HepG2 (cell line): ENCODE data around the gene CENPB. TPM values are rescaled to one million over a fixed set of nuclear protein-coding genes. Genes with fewer than 3 reads are reported as not detected.
A peak's percentile ranks its signal among the peaks of the same experiment; 100 is the strongest.

Source experiments
- BRF2 ChIP-seq: sonication (generic); formaldehyde crosslinking; IDR thresholded peaks from 2 replicates; pipeline ENCODE4 v1.8.1; 2022; ENCODE audit warnings: mild to moderate bottlenecking, missing genetic modification reagents
- CREM ChIP-seq, 2 experiments: sonication (generic) in 1 of 2; formaldehyde crosslinking in 1 of 2; IDR thresholded peaks; 2 replicates each; pipeline versions ENCODE4 v1.4.0 to v1.6.1; 2016 to 2020; ENCODE audit warnings: antibody characterized with exemption in 1 of 2, mild to moderate bottlenecking in 1 of 2, missing genetic modification reagents in 1 of 2
- FOSL2 ChIP-seq: sonication (generic); formaldehyde crosslinking; IDR thresholded peaks from 2 replicates; pipeline ENCODE4 v1.4.0; 2020; ENCODE audit warnings: missing genetic modification reagents
- GATAD2A ChIP-seq: IDR thresholded peaks from 2 replicates; pipeline ENCODE4 v1.6.1; 2016
- HDAC1 ChIP-seq: sonication (generic); formaldehyde crosslinking; IDR thresholded peaks from 2 replicates; pipeline ENCODE4 v1.5.1; 2020; ENCODE audit warnings: mild to moderate bottlenecking, missing genetic modification reagents
- HIVEP1 ChIP-seq: sonication (generic); formaldehyde crosslinking; IDR thresholded peaks from 2 replicates; pipeline ENCODE4 v1.4.0; 2020; ENCODE audit warnings: mild to moderate bottlenecking, missing genetic modification reagents
- KDM1A ChIP-seq: IDR thresholded peaks from 2 replicates; pipeline ENCODE4 v1.6.1; 2016; ENCODE audit warnings: missing compliant biosample characterization
- PITX1 ChIP-seq: sonication (generic); formaldehyde crosslinking; IDR thresholded peaks from 2 replicates; pipeline ENCODE4 v1.5.1; 2020; ENCODE audit warnings: mild to moderate bottlenecking, missing genetic modification reagents
- RBAK ChIP-seq: sonication (generic); formaldehyde crosslinking; IDR thresholded peaks from 2 replicates; pipeline ENCODE4 v1.5.1; 2020; ENCODE audit warnings: mild to moderate bottlenecking, missing genetic modification reagents
- RBM39 ChIP-seq: fragments of 200-400 bp; formaldehyde crosslinking; IDR thresholded peaks from one replicate; pipeline ENCODE4 v1.6.1; 2018; ENCODE audit warnings: antibody characterized with exemption, mild to moderate bottlenecking, low read depth, low read length; ENCODE audit not compliant: poor library complexity, severe bottlenecking
- SATB2 ChIP-seq: sonication (generic); formaldehyde crosslinking; IDR thresholded peaks from 2 replicates; pipeline ENCODE4 v1.5.0; 2020; ENCODE audit warnings: missing genetic modification reagents
- THAP11 ChIP-seq: IDR thresholded peaks from 2 replicates; pipeline ENCODE4 v1.6.1; 2016; ENCODE audit warnings: missing biosample characterization, missing genetic modification reagents
- THAP7 ChIP-seq: sonication (generic); formaldehyde crosslinking; IDR thresholded peaks from 2 replicates; pipeline ENCODE4 v1.8.1; 2023; ENCODE audit warnings: mild to moderate bottlenecking, missing genetic modification reagents
- ZNF17 ChIP-seq: sonication (generic); formaldehyde crosslinking; IDR thresholded peaks from 2 replicates; pipeline ENCODE4 v1.5.0; 2020; ENCODE audit warnings: mild to moderate bottlenecking, missing genetic modification reagents
- ZNF225 ChIP-seq: sonication (generic); formaldehyde crosslinking; IDR thresholded peaks from 2 replicates; pipeline ENCODE4 v1.4.0; 2020; ENCODE audit warnings: mild to moderate bottlenecking, missing genetic modification reagents
- ZNF441 ChIP-seq: sonication (generic); formaldehyde crosslinking; IDR thresholded peaks from 2 replicates; pipeline ENCODE4 v1.7.0; 2021; ENCODE audit warnings: missing genetic modification reagents, borderline replicate concordance
- ZNF556 ChIP-seq: sonication (generic); formaldehyde crosslinking; IDR thresholded peaks from 2 replicates; pipeline ENCODE4 v1.4.0; 2020; ENCODE audit warnings: mild to moderate bottlenecking, missing genetic modification reagents, borderline replicate concordance
- ZNF605 ChIP-seq: sonication (generic); formaldehyde crosslinking; IDR thresholded peaks from 2 replicates; pipeline ENCODE4 v1.8.0; 2022; ENCODE audit warnings: mild to moderate bottlenecking, missing genetic modification reagents
- ZNF674 ChIP-seq: sonication (generic); formaldehyde crosslinking; IDR thresholded peaks from 2 replicates; pipeline ENCODE4 v1.5.0; 2020; ENCODE audit warnings: low read depth, mild to moderate bottlenecking, missing genetic modification reagents
- ZNF766 ChIP-seq: sonication (generic); formaldehyde crosslinking; IDR thresholded peaks from 2 replicates; pipeline ENCODE4 v1.5.0; 2020; ENCODE audit warnings: missing genetic modification reagents, borderline replicate concordance
- polyA plus RNA-seq, 8 experiments: library from polyadenylated mRNA; depleted of rRNA in 3 of 8; stranded (reverse) in 7 of 8; unstranded in 1 of 8; fragments of >200 nt; fragmentation: Illumina TruSeq in 4 of 8; extraction: Trizol in 4 of 8; gene quantifications; 2 replicates each; pipeline versions ENCODE4 v1.2.1 to v1.2.3, GENCODE V29; 2011 to 2016; ENCODE audit warnings: low read depth in 4 of 8, missing spikeins in 1 of 8, mixed read lengths in 1 of 8; ENCODE audit not compliant: insufficient read depth in 1 of 8
- total RNA-seq, 5 experiments: library from RNA; depleted of rRNA; stranded (reverse); fragments of >200 nt; fragmentation: Illumina TruSeq; extraction: Trizol; gene quantifications; 2 replicates each; pipeline ENCODE4 v1.2.3, GENCODE V29; 2016; ENCODE audit warnings: low read depth in 1 of 5
- TF ChIP-seq, protein P1 (sequence below), 2 experiments: sonication (generic) in 1 of 2; formaldehyde crosslinking in 1 of 2; IDR thresholded peaks; 2 replicates each; pipeline versions ENCODE4 v1.5.1 to v1.6.1; 2011 to 2020; ENCODE audit warnings: borderline replicate concordance in 1 of 2, low read depth in 1 of 2, low read length in 1 of 2, mild to moderate bottlenecking in 1 of 2, missing genetic modification reagents in 1 of 2, moderate library complexity in 1 of 2
- TF ChIP-seq, protein P2 (sequence below): sonication (generic); formaldehyde crosslinking; IDR thresholded peaks from 2 replicates; pipeline ENCODE4 v1.8.0; 2022; ENCODE audit warnings: missing genetic modification reagents, mild to moderate bottlenecking, moderate library complexity, borderline replicate concordance

The CENPB gene
- total and polyA plus RNA-seq, 2 of the 13 experiments (the other 11 are each of a cell fraction or from before 2014, with no cell fraction given), result 10.4 to 54.5 TPM

DNA sequence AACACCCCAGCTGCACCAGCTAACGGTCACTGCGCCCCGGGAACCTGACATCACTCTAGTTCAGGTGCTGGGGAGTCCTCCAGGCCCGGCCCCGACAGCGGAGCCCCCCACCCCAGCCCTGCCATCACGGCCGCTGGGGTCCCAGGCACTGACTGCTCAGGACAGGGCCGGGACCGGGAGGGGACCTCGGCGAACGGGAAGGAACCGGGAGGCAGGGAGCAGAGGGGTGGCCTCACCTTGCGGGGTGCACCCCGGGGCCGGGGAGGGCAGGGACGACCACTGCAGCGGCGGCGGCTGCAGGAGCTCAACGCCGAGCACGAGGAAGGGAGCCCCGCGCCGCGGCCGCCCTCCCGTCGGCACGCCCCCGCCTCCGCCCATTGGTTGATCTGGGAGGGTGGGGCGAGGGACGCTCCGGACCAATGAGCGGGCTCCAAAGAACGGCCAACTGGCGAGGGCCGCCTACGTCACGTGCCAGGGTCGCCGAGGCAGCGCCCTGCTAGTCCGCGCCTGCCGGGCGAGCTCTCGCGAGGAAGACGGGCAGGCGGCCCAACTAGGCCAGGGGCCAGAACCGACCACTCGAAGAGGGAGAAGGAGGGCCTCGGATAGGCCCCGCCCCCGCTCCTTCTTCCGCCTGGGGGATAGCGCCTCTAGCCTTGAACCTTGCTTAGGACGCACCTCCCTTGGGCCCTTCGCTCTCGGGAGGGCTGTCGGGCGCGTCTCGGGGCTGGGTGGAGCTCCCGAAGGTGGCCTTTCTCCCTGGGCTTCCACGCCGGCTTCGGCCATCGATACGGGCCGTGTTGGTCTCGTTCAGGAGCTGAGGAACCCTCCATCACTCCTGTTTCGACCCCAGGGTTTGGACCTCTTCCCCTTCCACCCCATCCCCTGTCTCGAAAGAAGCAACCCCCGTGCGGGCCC is 18.9 kb downstream of the CENPB start, which contains the start of gene ADISSP (continued):
- TF ChIP-seq ZNF17 (CRISPR knock-in tag) (no peak), RBAK (CRISPR knock-in tag) (no peak), ZNF556 (peak; percentile 50; the same call in 1 of the 2 replicates), ZNF674 (CRISPR knock-in tag) (no peak; the same call in 1 of the 2 replicates), HDAC1 (CRISPR knock-in tag) (peak; percentile 89), ZNF605 (CRISPR knock-in tag) (peak; percentile 94), THAP7 (peak; percentile 85; the same call in 1 of the 2 replicates), SATB2 (CRISPR knock-in tag) (peak; percentile 88), THAP11 (CRISPR knock-in tag) (peak; percentile 91), ZNF766 (peak; percentile 93), ZNF441 (CRISPR knock-in tag) (peak; percentile 85; the same call in 1 of the 2 replicates), PITX1 (CRISPR knock-in tag) (peak; percentile 63), HIVEP1 (CRISPR knock-in tag) (peak; percentile 86), RBM39 (peak; percentile 62), GATAD2A (peak; percentile 48), CREM (IDR thresholded peaks at IDR 0.05) (peak; percentile 67), CREM (CRISPR knock-in tag; IDR thresholded peaks at IDR 0.05) (0 out of 2 replicates have a peak, but pooled peaks have one; percentile 37), ZNF225 (peak; percentile 75), KDM1A (CRISPR knock-in tag) (peak; percentile 67; the same call in 1 of the 2 replicates), BRF2 (CRISPR knock-in tag) (peak; percentile 28; the same call in 1 of the 2 replicates), FOSL2 (CRISPR knock-in tag) (no peak; the same call in 1 of the 2 replicates)
- TF ChIP-seq, protein P1, sequence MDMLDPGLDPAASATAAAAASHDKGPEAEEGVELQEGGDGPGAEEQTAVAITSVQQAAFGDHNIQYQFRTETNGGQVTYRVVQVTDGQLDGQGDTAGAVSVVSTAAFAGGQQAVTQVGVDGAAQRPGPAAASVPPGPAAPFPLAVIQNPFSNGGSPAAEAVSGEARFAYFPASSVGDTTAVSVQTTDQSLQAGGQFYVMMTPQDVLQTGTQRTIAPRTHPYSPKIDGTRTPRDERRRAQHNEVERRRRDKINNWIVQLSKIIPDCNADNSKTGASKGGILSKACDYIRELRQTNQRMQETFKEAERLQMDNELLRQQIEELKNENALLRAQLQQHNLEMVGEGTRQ (IDR thresholded peaks at IDR 0.05; ENCODE audit: low read depth, low read length), result peak; percentile 95
- TF ChIP-seq, protein P1 (CRISPR knock-in tag; IDR thresholded peaks at IDR 0.05; ENCODE audit: borderline replicate concordance), result peak; percentile 97
- TF ChIP-seq, protein P2, sequence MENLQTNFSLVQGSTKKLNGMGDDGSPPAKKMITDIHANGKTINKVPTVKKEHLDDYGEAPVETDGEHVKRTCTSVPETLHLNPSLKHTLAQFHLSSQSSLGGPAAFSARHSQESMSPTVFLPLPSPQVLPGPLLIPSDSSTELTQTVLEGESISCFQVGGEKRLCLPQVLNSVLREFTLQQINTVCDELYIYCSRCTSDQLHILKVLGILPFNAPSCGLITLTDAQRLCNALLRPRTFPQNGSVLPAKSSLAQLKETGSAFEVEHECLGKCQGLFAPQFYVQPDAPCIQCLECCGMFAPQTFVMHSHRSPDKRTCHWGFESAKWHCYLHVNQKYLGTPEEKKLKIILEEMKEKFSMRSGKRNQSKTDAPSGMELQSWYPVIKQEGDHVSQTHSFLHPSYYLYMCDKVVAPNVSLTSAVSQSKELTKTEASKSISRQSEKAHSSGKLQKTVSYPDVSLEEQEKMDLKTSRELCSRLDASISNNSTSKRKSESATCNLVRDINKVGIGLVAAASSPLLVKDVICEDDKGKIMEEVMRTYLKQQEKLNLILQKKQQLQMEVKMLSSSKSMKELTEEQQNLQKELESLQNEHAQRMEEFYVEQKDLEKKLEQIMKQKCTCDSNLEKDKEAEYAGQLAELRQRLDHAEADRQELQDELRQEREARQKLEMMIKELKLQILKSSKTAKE (CRISPR knock-in tag), result no peak
